H9 (cell line): ENCODE results near the gene RASA3. TPM values are rescaled to one million over a fixed set of nuclear protein-coding genes. Genes with fewer than 3 reads are reported as not detected.

ENCODE experiments used
- DNase-seq: peaks from one replicate; pipeline ENCODE4 v3.0.0-alpha.2; 2017
- H2AFZ ChIP-seq: one replicate; pipeline ENCODE4 v1.6.1; 2013; ENCODE audit warnings: mild to moderate bottlenecking, low read length, control low read depth, moderate library complexity
- H2AK5ac ChIP-seq: 2 replicates; pipeline ENCODE4 v1.6.1; 2013; ENCODE audit warnings: low read length, control low read depth, mixed read lengths; ENCODE audit not compliant: insufficient read length
- H2BK120ac ChIP-seq: one replicate; pipeline ENCODE4 v1.6.1; 2013; ENCODE audit warnings: low read depth, mild to moderate bottlenecking, low read length, control low read depth, inconsistent platforms; ENCODE audit not compliant: poor library complexity, severe bottlenecking
- H2BK12ac ChIP-seq: 2 replicates; pipeline ENCODE4 v1.6.1; 2013; ENCODE audit warnings: low read length, control low read depth, mixed read lengths, low read depth; ENCODE audit not compliant: insufficient read length
- H2BK15ac ChIP-seq: 2 replicates; pipeline ENCODE4 v1.6.1; 2013; ENCODE audit warnings: low read depth, low read length, control low read depth
- H2BK20ac ChIP-seq: one replicate; pipeline ENCODE4 v1.6.1; 2013; ENCODE audit warnings: low read depth, mild to moderate bottlenecking, low read length, control low read depth, inconsistent platforms; ENCODE audit not compliant: poor library complexity, severe bottlenecking
- H2BK5ac ChIP-seq: 2 replicates; pipeline ENCODE4 v1.6.1; 2013; ENCODE audit warnings: low read length, control low read depth, mixed read lengths; ENCODE audit not compliant: insufficient read length
- H3K14ac ChIP-seq: 2 replicates; pipeline ENCODE4 v1.6.1; 2013; ENCODE audit warnings: low read length, control low read depth; ENCODE audit not compliant: insufficient read depth
- H3K18ac ChIP-seq: 2 replicates; pipeline ENCODE4 v1.6.1; 2013; ENCODE audit warnings: low read depth, mild to moderate bottlenecking, mixed read lengths, low read length, control low read depth; ENCODE audit not compliant: insufficient read length
- H3K23ac ChIP-seq: 2 replicates; pipeline ENCODE4 v1.6.1; 2013; ENCODE audit warnings: low read length, control low read depth, mixed read lengths, low read depth; ENCODE audit not compliant: insufficient read length
- H3K23me2 ChIP-seq: 2 replicates; pipeline ENCODE4 v1.6.1; 2013; ENCODE audit warnings: low read depth, mild to moderate bottlenecking, mixed read lengths, low read length, control low read depth; ENCODE audit not compliant: insufficient read length, poor library complexity, severe bottlenecking
- H3K27ac ChIP-seq: 2 replicates; pipeline ENCODE4 v1.5.1; 2013; ENCODE audit warnings: low read length, control low read depth, mixed read lengths, low read depth; ENCODE audit not compliant: insufficient read length
- H3K27me3 ChIP-seq: 2 replicates; pipeline ENCODE4 v1.6.1; 2013; ENCODE audit warnings: low read length, control low read depth, inconsistent platforms; ENCODE audit not compliant: insufficient read depth
- H3K4ac ChIP-seq: 2 replicates; pipeline ENCODE4 v1.6.1; 2013; ENCODE audit warnings: low read depth, mild to moderate bottlenecking, control low read depth, inconsistent platforms, low read length, moderate library complexity
- H3K4me1 ChIP-seq: 2 replicates; pipeline ENCODE4 v1.6.1; 2013; ENCODE audit warnings: low read length, control low read depth, inconsistent platforms; ENCODE audit not compliant: insufficient read depth
- H3K4me2 ChIP-seq: 2 replicates; pipeline ENCODE4 v1.6.1; 2013; ENCODE audit warnings: low read length, control low read depth, mixed read lengths; ENCODE audit not compliant: insufficient read length, insufficient read depth
- H3K56ac ChIP-seq: 2 replicates; pipeline ENCODE4 v1.6.1; 2013; ENCODE audit warnings: low read depth, mild to moderate bottlenecking, mixed read lengths, low read length, control low read depth; ENCODE audit not compliant: insufficient read length
- H3K79me1 ChIP-seq: 2 replicates; pipeline ENCODE4 v1.6.1; 2013; ENCODE audit warnings: low read depth, mild to moderate bottlenecking, moderate library complexity, low read length, control low read depth, inconsistent platforms; ENCODE audit not compliant: insufficient read depth, poor library complexity, severe bottlenecking
- H3K79me2 ChIP-seq: 2 replicates; pipeline ENCODE4 v1.6.1; 2013; ENCODE audit warnings: low read length, control low read depth, inconsistent platforms; ENCODE audit not compliant: insufficient read depth
- H3K9ac ChIP-seq: 2 replicates; pipeline ENCODE4 v1.6.1; 2013; ENCODE audit warnings: low read length, control low read depth, mixed read lengths; ENCODE audit not compliant: insufficient read length; ENCODE audit errors: extremely low read depth
- H3K9me3 ChIP-seq: one replicate; pipeline ENCODE4 v1.6.1; 2013; ENCODE audit warnings: low read depth, low read length, inconsistent platforms; ENCODE audit not compliant: control insufficient read depth
- H3T11ph ChIP-seq: one replicate; pipeline ENCODE4 v1.6.1; 2013; ENCODE audit warnings: mild to moderate bottlenecking, low read length, control low read depth, inconsistent platforms
- H4K20me1 ChIP-seq: one replicate; pipeline ENCODE4 v1.6.1; 2013; ENCODE audit not compliant: control insufficient read depth, insufficient read length, insufficient read depth
- H4K5ac ChIP-seq: 2 replicates; pipeline ENCODE4 v1.6.1; 2013; ENCODE audit warnings: low read depth, mild to moderate bottlenecking, mixed read lengths, low read length, control low read depth; ENCODE audit not compliant: insufficient read length
- H4K8ac ChIP-seq: replicated peaks from 2 replicates; pipeline ENCODE4 v1.6.1; 2013; ENCODE audit warnings: low read length, control low read depth, mixed read lengths, low read depth; ENCODE audit not compliant: insufficient read length
- H4K91ac ChIP-seq: 2 replicates; pipeline ENCODE4 v1.6.1; 2013; ENCODE audit warnings: low read depth, mild to moderate bottlenecking, moderate library complexity, mixed read lengths, low read length, control low read depth; ENCODE audit not compliant: insufficient read length
- H3K27ac Mint-ChIP-seq, 3 experiments: 2 replicates in 2 of 3; 3 replicates in 1 of 3; pipeline ENCODE4 v1.8.0; 2020 to 2021; ENCODE audit warnings: mixed read lengths in 3 of 3, mild to moderate bottlenecking in 1 of 3, moderate library complexity in 1 of 3
- H3K27me3 Mint-ChIP-seq: 2 replicates; pipeline ENCODE4 v1.8.0; 2021; ENCODE audit warnings: low read depth, mild to moderate bottlenecking, moderate library complexity, mixed read lengths
- H3K36me3 Mint-ChIP-seq, 3 experiments: 2 replicates in 2 of 3; 3 replicates in 1 of 3; pipeline ENCODE4 v1.8.0; 2020 to 2021; ENCODE audit warnings: low read depth in 3 of 3, mixed read lengths in 3 of 3; ENCODE audit not compliant: insufficient read depth in 1 of 3
- H3K4me1 Mint-ChIP-seq, 2 experiments: 2 replicates each; pipeline ENCODE4 v1.8.0; 2020; ENCODE audit warnings: mixed read lengths in 2 of 2
- H3K4me3 Mint-ChIP-seq, 2 experiments: 2 replicates in 1 of 2; 3 replicates in 1 of 2; pipeline ENCODE4 v1.8.0; 2020 to 2021; ENCODE audit warnings: mild to moderate bottlenecking in 2 of 2, mixed read lengths in 2 of 2, moderate library complexity in 1 of 2
- H3K9me3 Mint-ChIP-seq, 2 experiments: 2 replicates in 1 of 2; 3 replicates in 1 of 2; pipeline ENCODE4 v1.8.0; 2020; ENCODE audit warnings: mild to moderate bottlenecking in 2 of 2, mixed read lengths in 2 of 2, moderate library complexity in 1 of 2
- CTCF ChIP-seq: fragments of 200-600 bp; sonication (generic); conservative IDR thresholded peaks from 3 replicates; pipeline ENCODE4 v1.8.0; 2021; ENCODE audit warnings: antibody characterized with exemption, mild to moderate bottlenecking
- WGBS: extraction: QIAGEN DNeasy Blood & Tissue Kit; methylation state at CpG from one replicate; pipeline ENCODE4 v1.1.7; 2013; ENCODE audit warnings: missing lambda C conversion rate, low lambda C conversion rate, mixed read lengths; ENCODE audit not compliant: insufficient read length; ENCODE audit errors: extremely low coverage; 5-methylcytosine and 5-hydroxymethylcytosine counted together
- total RNA-seq: library from RNA; stranded (reverse); gene quantifications from 2 replicates; pipeline ENCODE4 v1.2.1, GENCODE V29; 2021

RASA3 gene
- total RNA-seq, 1 experiment from 2014 or later = 12.3 TPM

GRCh38 chr13:113928685-113929627 lies 203.5 kb downstream of the RASA3 start:
- Mint-ChIP-seq H3K27ac (no peak overlapping the region), H3K9me3 (peaks cover 3 to 10% of the 10 kb centered on the region in 2 experiments; a peak in 3 of 5 replicates), H3K4me3 (no peak overlapping the region), H3K27me3 (peaks cover 11% of the 10 kb centered on the region), H3K4me1 (peaks cover 11 to 13% of the 10 kb centered on the region in 2 experiments), H3K36me3 (peaks cover 0 to 9% (median 0%) of the 10 kb centered on the region in 3 experiments; a peak in 1 of 7 replicates)
- no peaks in the 10 kb centered on the region for H4K20me1 ChIP-seq
- no peaks in the 10 kb centered on the region for H3K27me3 ChIP-seq
- no CpG with 5 or more reads among the region's 26 CpGs for WGBS
- H3K9ac ChIP-seq = no peak overlapping the region
- no peaks in the 10 kb centered on the region for H3K79me1 ChIP-seq
- H4K91ac ChIP-seq = no peak overlapping the region
- H3K23ac ChIP-seq = no peak overlapping the region
- H3K4me2 ChIP-seq = no peak overlapping the region
- no peaks in the 10 kb centered on the region for H3K4me1 ChIP-seq
- H3K14ac ChIP-seq = no peak overlapping the region; the same call in 1 of the 2 replicates
- DNase-seq = peak; percentile 22
- no peak overlapping the region for H3T11ph ChIP-seq
- H2BK15ac ChIP-seq = no peak overlapping the region
- no peak overlapping the region for H2BK12ac ChIP-seq
- no peaks in the 10 kb centered on the region for H3K79me2 ChIP-seq
- TF ChIP-seq CTCF = no peak
- no peak overlapping the region for H3K4ac ChIP-seq
- no peaks in the 10 kb centered on the region for H3K9me3 ChIP-seq
- no peak overlapping the region for H3K18ac ChIP-seq
- H3K56ac ChIP-seq = no peak overlapping the region
- no peak overlapping the region for H4K5ac ChIP-seq
- no peak overlapping the region for H3K27ac ChIP-seq
- no peak overlapping the region for H2AFZ ChIP-seq
- H2BK120ac ChIP-seq = no peak overlapping the region
- H3K23me2 ChIP-seq = no peaks in the 10 kb centered on the region
- no peak overlapping the region for H2BK5ac ChIP-seq
- no peak overlapping the region for H4K8ac ChIP-seq
- no peak overlapping the region for H2AK5ac ChIP-seq
- H2BK20ac ChIP-seq = no peak overlapping the region

Other genes with a start within 250 kb of the RASA3 start
- 0.15 and 0.55 TPM in 2 replicates for gene C13orf46, start 158.5 kb downstream of the RASA3 start, total RNA-seq
- not detected in 2 replicates for gene CFAP97D2, start 46.6 kb upstream of the RASA3 start, total RNA-seq
- 86.9 and 91.9 TPM in 2 replicates for gene CDC16, start 102.3 kb upstream of the RASA3 start, total RNA-seq
- gene UPF3A, start 149.0 kb upstream of the RASA3 start, total RNA-seq = 81.8 and 85.0 TPM in 2 replicates
- gene CHAMP1, start 181.9 kb upstream of the RASA3 start, total RNA-seq = 57.8 and 62.1 TPM in 2 replicates